22Rv1 (cell line): ENCODE data around the gene IGSF9B.

Source experiments
- CTCF ChIP-seq: fragments of 450-650 bp; IDR thresholded peaks from 2 replicates; pipeline ENCODE4 v1.5.1; 2017; ENCODE audit warnings: mild to moderate bottlenecking
- ZFX ChIP-seq: fragments of 450-650 bp; IDR thresholded peaks from 2 replicates; pipeline ENCODE4 v1.6.1; 2017; ENCODE audit warnings: antibody characterized with exemption, borderline replicate concordance

- TF ChIP-seq CTCF (no peak), ZFX (no peak)
Observed at GRCh38 chr11:133969112-133969511, 12.3 kb upstream of the IGSF9B start.
